Left forelimb (tissue), 1 donor: ENCODE data around the gene CHD5.
"Not testable (repeated sequence)": the region's sequence is repeated elsewhere in the genome, so short reads cannot be mapped to it uniquely, and the experiment has no call there.

Experiments
- DNase-seq: peaks from one replicate; pipeline ENCODE4 v3.0.0-alpha.2; 2018; ENCODE audit warnings: low spot score

Gene CHD5

DNA sequence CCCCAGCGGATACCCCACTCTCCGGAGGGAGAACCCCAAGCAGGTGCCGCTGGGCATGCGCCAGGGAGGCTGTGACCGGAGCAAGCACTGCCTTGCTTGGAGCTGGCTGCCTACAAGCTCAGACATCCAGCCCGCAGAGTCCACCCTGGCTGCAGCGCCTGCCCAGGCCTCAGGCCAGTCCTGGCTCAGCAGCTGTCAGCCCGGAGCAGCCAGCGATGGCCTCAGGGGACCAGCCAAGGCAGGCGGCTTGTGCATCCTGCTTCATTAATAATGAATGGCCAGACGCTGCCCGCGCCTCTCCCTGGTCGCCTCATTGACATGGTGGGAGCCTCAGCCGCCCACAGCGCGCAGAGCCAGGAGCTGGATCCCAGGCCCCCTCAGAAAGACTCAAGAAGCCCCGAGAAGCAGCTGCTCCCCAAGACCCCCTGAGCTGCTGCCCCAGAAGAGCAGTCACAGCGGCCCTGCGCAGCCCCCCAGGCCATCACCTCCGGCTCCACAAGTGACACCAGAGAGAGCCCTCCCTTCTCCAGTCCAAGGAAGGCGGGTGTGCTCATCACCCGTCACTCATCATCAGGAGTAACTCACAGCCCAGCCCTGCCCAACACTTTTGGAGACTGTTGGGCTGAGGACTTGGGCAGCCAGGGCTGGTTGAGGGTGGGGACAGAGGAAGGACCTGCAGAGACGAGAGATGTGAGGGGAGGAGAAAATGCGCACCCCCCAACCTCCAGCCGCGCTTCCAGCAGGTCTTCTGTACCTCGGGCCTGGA is 114.8 kb downstream of the CHD5 start:
- no peak for DNase-seq

DNA sequence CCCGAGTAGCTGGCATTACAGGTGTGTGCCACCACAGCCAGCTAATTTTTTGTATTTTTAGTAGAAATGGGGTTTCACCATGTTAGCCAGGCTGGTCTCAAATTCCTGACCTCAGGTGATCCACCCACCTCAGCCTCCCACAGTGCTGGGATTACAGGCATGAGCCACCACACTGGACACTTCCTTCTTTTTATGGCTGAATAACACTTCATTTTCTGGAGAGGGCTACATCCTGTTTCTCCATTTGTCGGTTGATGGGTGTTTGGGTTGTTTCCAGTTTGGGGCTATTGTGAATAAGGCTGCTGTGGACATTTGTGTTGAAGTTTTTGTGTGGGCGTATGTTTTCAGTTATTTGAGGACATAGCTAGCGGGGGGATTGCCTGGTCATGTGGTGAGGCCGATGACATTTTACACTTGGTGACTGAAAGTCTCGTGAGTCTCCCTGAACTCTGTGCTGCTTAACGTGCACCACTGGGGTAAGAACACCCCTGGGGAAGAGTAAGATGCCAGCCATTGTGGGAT is 116.5 kb downstream of the CHD5 start:
- not testable (repeated sequence) for DNase-seq

DNA sequence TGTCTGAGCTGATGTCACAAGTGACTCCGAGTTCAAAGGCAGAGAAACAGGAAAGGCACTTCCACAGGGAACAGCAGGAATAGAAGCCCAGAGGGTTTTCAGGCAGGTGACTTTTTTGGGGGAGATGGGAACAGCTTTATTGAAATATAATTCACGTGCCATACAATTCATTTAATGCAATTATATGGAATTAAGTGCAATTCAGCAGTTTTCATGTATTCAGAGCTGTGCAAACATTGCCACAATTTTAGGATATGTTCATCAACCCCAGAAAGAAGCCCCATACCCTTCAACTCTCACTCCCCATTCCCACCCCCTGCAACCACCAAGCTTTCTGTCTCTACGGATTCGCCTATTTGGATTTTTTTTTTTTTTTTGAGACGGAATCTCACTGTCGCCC is 117.5 kb downstream of the CHD5 start:
- no peak for DNase-seq

DNA sequence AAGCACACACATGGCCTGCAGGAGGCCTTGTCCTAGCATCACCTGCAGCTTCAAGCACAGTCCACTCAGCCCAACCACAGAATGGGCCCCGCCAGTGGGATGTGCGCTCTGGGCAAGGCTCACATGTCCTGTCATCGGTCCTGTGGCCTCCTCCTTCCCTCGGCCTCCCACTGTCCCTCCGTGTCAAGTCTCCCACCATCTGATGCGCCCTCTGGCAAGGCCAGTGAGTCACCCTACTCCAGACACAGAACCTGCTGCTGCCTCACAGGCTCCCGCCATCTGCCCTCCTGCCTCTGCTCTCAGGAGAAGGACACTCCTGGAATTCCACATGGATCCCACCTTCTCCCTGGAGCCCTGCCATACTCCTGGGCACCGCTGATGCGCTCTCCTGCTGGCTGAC is 120.3 kb downstream of the CHD5 start:
- no peak for DNase-seq

DNA sequence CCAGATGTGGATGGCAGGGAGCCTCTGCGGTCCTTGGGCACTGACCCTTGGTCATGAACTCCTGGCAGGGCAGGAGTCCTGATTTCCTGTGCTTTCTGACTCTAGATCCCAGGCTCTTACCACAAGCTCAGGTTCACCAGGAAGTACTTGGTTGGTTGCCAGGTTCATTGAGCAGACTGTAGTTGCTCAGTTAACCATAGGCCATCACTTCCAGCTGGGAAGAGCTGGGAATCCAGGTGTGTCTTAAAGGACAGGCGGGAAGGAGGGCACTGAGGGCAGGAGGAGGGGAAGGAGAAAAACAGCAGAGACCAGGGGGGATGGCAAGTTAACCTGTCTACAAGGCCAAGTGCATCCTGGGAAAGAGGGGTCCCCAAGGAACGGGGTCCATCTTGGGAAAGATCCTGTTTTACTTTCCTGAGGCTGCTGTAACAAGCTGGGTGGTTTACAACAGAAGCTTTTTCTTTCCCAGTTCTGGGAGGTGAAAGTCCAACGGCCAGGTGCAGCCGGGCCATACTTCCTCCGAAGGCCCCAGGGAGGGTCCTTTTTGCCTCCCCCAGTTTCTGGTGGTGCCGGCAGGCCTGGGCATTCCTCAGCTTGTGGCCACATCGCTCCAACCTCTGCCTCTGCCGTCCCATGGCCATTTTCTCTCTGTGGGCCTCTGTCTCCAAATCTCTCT is 122.8 kb downstream of the CHD5 start:
- DNase-seq: no peak

DNA sequence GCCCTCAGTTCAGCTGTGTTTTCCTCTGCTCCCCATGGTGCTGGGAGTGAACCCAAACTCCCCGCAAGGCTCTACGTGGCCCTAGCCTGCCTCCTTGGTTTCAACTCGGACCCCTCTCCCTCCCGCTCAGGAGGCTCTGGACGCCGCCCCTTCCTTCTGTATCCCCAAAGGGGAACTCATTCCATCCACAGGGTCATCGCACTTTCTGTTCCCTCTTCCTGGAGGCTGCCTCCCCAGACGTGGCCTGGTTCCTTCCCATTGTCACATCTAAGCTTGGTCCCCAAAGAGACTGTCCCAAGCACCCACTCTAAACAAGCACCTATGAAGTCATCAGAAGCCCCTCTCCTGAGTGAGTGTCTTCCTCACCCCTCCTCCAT is 123.6 kb downstream of the CHD5 start:
- no peak for DNase-seq

DNA sequence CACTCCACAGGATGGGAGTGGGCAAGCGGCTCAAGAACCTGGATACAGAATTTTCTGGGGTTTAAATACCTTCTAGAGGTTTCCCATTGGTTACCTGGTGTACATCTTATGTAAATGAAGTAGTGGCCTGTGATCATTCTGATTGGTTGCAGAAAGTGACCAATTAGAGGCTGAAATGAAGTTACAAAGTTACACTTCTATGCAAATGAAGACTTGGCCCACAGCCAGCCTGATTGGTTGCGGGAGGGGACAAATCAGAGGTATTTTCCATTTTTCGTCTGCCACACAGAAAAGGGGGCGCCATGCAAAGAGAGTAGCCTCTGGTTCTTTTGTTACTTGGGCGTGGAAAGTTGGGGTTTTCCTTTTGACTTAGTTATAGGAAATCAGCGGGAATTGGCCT is 125.5 kb downstream of the CHD5 start:
- no peak for DNase-seq

DNA sequence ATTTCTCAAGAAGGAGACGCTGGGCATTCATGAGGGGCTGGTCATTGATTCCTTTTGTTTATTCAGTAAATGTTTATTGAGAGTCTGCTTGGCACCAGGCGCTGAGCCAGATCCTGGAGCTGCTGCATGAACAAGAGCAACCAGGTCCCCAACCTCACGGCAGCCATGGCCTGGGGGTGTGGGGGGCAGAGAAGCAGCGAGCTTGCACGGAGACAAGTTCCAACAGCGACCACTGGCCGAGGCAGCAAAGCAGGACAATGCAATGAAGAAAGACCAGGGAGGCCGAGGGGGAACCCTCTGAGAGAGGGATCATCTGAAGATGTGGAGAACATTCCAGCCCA is 126.9 kb downstream of the CHD5 start:
- DNase-seq: no peak

DNA sequence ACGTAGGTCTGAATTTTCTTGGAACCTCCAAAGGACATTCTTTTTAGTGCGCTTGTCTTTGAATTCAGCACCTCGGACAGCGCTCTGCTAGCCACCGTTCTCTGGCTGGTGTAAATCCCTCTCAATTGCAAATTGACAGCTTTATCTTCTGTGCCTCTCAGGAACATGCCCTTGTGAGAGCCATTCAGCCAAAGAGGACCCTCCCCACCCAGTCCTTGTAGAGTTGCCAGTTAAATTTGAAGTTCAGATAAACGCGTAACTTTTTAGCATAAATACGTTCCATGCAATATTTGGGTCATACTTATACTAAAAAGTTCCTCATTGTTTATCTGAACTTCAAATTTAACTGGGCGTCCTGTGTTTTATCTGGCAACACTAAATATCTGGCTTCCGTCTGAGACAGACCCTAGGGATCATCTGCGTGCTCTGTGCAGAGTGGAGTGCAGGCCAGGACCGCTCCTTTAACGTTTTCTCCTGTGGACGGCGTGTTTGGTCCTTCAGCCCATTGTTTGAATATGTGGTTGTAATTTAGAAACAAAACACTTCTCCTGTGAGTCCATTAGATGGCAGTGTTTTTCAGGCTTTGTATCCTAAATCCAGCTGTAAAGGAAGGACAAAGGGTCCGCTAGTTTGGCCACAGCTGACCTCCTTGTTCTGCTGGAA is 127.4 kb downstream of the CHD5 start:
- peak; percentile 77 for DNase-seq
